ENCODE results near the gene GARNL3. TPM values are rescaled to one million over a fixed set of nuclear protein-coding genes. Genes with fewer than 3 reads are reported as not detected.
A peak's percentile ranks its signal among the peaks of the same experiment; 100 is the strongest.

GARNL3 gene
- total and polyA plus RNA-seq, 7 donors, result 1.2 to 4.8 (median 2.2) TPM

GRCh38 chr9:127295005-127295404, 30.4 kb downstream of the GARNL3 start:
- DNase-seq, result no peak
- no peak overlapping the region for H3K4me3 ChIP-seq
- H3K27ac ChIP-seq, result no peak overlapping the region
- no peak for ATAC-seq
- intact Hi-C loops (cut with DNase I), result no loop called here
- no peaks in the 10 kb centered on the region for H3K27me3 ChIP-seq (ENCODE audit: insufficient read depth in 3 of 3, low read length in 2 of 3)
- WGBS, 3 donors, result 78 to 94% (median 93%) methylated on average over 1 of the region's 1 CpG
- H3K9me3 ChIP-seq, result no peaks in the 10 kb centered on the region
- TF ChIP-seq, protein P1, sequence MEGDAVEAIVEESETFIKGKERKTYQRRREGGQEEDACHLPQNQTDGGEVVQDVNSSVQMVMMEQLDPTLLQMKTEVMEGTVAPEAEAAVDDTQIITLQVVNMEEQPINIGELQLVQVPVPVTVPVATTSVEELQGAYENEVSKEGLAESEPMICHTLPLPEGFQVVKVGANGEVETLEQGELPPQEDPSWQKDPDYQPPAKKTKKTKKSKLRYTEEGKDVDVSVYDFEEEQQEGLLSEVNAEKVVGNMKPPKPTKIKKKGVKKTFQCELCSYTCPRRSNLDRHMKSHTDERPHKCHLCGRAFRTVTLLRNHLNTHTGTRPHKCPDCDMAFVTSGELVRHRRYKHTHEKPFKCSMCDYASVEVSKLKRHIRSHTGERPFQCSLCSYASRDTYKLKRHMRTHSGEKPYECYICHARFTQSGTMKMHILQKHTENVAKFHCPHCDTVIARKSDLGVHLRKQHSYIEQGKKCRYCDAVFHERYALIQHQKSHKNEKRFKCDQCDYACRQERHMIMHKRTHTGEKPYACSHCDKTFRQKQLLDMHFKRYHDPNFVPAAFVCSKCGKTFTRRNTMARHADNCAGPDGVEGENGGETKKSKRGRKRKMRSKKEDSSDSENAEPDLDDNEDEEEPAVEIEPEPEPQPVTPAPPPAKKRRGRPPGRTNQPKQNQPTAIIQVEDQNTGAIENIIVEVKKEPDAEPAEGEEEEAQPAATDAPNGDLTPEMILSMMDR (IDR thresholded peaks at IDR 0.05), result no peak
- no peaks in the 10 kb centered on the region for H3K36me3 ChIP-seq (ENCODE audit: insufficient read depth in 1 of 2, low read depth in 1 of 2)
- H3K4me1 ChIP-seq, result no peaks in the 10 kb centered on the region

DNA sequence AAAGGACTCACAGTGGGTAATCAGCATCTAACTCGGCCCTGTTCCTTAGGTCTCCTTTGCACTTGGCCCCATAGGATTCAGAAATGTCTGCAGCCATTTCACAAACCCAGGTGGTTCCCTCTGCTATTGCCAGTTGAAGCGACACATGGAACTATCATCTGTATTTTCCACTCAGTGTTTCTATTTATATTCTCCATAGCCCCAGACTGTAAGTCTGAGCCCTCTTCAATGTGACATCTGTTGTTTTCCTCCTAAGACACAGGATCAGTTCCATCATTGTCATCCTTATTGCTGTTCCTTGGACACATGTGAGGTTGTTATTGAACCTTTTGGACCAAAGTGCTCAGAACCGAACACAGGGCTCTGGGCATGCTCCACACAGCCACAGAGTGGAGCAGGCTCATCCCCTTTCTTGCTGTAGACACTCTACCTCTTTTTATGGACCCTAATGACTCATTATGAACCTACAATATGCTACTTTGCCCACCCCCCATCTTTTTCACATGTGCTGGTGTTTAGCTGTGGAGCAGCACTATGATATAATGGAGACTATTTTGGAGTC, 36.4 kb downstream of the GARNL3 start:
- Histone ChIP-seq H3K9me3 (no peaks in the 10 kb centered on the region), H3K4me3 (no peak overlapping the region), H3K27ac (peak overlapping the region; percentile 4), H3K36me3 (ENCODE audit: insufficient read depth in 1 of 2, low read depth in 1 of 2) (no peaks in the 10 kb centered on the region), H3K27me3 (ENCODE audit: insufficient read depth in 3 of 3, low read length in 2 of 3) (no peaks in the 10 kb centered on the region), H3K4me1 (peaks cover 9% of the 10 kb centered on the region)
- ATAC-seq (peak in 3 of 4 donors; percentile 43 to 67 (median 52)), DNase-seq (no peak)
- 26 to 36% (median 30%) methylated on average over 3 of the region's 3 CpGs for WGBS, 3 donors
- TF ChIP-seq, protein P1 (IDR thresholded peaks at IDR 0.05), result no peak
- intact Hi-C loops (cut with DNase I), result no loop called here

DNA sequence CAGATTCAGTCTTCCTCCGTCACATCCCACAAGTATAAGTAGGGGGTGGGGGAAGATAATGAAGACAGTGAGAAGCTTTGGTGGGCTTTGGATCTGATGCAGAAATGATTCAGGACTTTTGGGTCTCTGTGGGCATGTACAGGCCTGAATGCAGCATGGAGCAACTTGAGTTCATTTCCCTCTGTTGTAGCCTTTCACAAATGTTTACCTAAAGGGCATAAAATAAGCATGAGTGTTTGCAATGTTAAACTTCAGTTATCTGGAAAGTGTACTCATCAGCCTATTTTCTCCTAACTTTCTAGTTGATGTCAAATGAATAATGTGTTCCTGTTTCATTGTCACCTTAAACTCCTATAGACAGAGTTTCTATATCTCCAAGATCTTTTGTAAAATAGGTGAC, 39.3 kb downstream of the GARNL3 start:
- no peaks in the 10 kb centered on the region for H3K27me3 ChIP-seq (ENCODE audit: insufficient read depth in 3 of 3, low read length in 2 of 3)
- 81 to 93% (median 89%) methylated on average over 1 of the region's 1 CpG for WGBS, 3 donors
- TF ChIP-seq, protein P1 (IDR thresholded peaks at IDR 0.05), result no peak
- H3K4me3 ChIP-seq, result no peak overlapping the region
- H3K4me1 ChIP-seq, result peaks cover 28% of the 10 kb centered on the region
- H3K27ac ChIP-seq, result no peak overlapping the region
- H3K9me3 ChIP-seq, result no peaks in the 10 kb centered on the region
- ATAC-seq (no peak), DNase-seq (no peak)
- no peaks in the 10 kb centered on the region for H3K36me3 ChIP-seq (ENCODE audit: insufficient read depth in 1 of 2, low read depth in 1 of 2)
- intact Hi-C loops (cut with DNase I), result no loop called here

DNA sequence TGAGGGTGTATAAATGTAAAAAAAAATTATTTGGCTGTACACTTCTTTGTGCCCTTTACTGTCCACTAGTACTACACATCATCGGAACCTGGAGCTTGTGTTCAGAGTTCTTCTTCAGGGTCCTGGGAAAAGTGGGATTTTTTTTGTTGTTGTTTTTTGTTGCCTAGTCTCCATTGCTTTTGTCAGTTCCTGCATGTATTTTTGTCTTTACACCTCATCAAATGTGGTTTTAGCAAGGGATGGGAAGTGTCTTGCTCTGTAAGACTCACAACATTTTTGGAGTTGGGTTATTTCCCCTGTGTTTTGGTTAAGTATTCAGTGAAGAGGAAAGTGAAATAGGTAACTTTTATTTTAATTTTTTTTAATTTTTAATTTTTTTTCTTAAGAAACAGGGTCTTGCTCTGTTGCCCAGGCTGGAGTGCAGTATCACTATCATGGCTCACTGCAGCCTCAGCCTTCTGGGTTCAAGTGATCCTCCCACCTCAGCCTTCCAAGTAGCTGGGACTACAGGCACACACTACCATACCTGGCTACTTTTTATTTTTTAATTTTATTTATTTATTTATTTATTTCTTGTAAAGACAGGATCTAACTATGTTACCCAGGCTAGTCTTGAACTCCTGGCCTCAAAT, 40.7 kb downstream of the GARNL3 start:
- Histone ChIP-seq H3K27ac (no peak overlapping the region), H3K4me3 (no peak overlapping the region), H3K36me3 (ENCODE audit: insufficient read depth in 1 of 2, low read depth in 1 of 2) (no peaks in the 10 kb centered on the region), H3K27me3 (ENCODE audit: insufficient read depth in 3 of 3, low read length in 2 of 3) (no peaks in the 10 kb centered on the region), H3K9me3 (no peaks in the 10 kb centered on the region), H3K4me1 (peaks cover 33% of the 10 kb centered on the region)
- no peak for ATAC-seq
- WGBS, 3 donors, result 94 to 100% (median 100%) methylated on average over 1 of the region's 1 CpG
- intact Hi-C loops (cut with DNase I), result loop anchor here in 1 of 2 donors (5.0 kb wide), 1 partner anchor 57 kb away; no protein-coding TSS in a partner anchor
- no peak for DNase-seq
- TF ChIP-seq, protein P1 (IDR thresholded peaks at IDR 0.05), result no peak

Data from psoas muscle (tissue), 8 donors.